SKM-1 (cell line): ENCODE measurements around the gene CFAP77.

Experiments
- DNase-seq: peaks from one replicate; lab custom pipeline; 2025; ENCODE audit not compliant: unreplicated experiment; lab: John Stamatoyannopoulos, UW

The CFAP77 gene

GRCh38 chr9:132514011-132514744, 104.2 kb downstream of the CFAP77 start:
- DNase-seq: no peak

GRCh38 chr9:132514821-132515220, 104.8 kb downstream of the CFAP77 start:
- no peak for DNase-seq

- no peak for DNase-seq
Observed at GRCh38 chr9:132516301-132516700, 106.3 kb downstream of the CFAP77 start.

- DNase-seq: no peak
Observed at GRCh38 chr9:132516911-132517310, 106.9 kb downstream of the CFAP77 start.

GRCh38 chr9:132517815-132518550, 108.0 kb downstream of the CFAP77 start:
- DNase-seq: no peak

GRCh38 chr9:132518626-132519025, 108.6 kb downstream of the CFAP77 start:
- DNase-seq: no peak

GRCh38 chr9:132519033-132519432, 109.0 kb downstream of the CFAP77 start:
- no peak for DNase-seq

GRCh38 chr9:132520612-132521011, 110.6 kb downstream of the CFAP77 start:
- DNase-seq: no peak

- DNase-seq: no peak
Observed at GRCh38 chr9:132525308-132526023, 115.5 kb downstream of the CFAP77 start.

GRCh38 chr9:132531195-132531594, 121.2 kb downstream of the CFAP77 start:
- DNase-seq: no peak

- no peak for DNase-seq
Observed at GRCh38 chr9:132531710-132532570, 121.9 kb downstream of the CFAP77 start.

GRCh38 chr9:132534832-132535231, 124.8 kb downstream of the CFAP77 start:
- DNase-seq: no peak

- DNase-seq: no peak
Observed at GRCh38 chr9:132536124-132536523, 126.1 kb downstream of the CFAP77 start.

- DNase-seq: no peak
Observed at GRCh38 chr9:132537352-132537751, 127.3 kb downstream of the CFAP77 start.

GRCh38 chr9:132538071-132538470, 128.1 kb downstream of the CFAP77 start:
- DNase-seq: no peak

- DNase-seq: no peak
Observed at GRCh38 chr9:132539096-132539495, 129.1 kb downstream of the CFAP77 start.

GRCh38 chr9:132541051-132541450, 131.0 kb downstream of the CFAP77 start:
- DNase-seq: no peak

- DNase-seq: no peak
Observed at GRCh38 chr9:132541870-132542830, 132.1 kb downstream of the CFAP77 start.

- DNase-seq: no peak
Observed at GRCh38 chr9:132543251-132543650, 133.2 kb downstream of the CFAP77 start.

GRCh38 chr9:132543960-132544359, 133.9 kb downstream of the CFAP77 start:
- no peak for DNase-seq
